Large intestine (tissue), 3 donors: ENCODE data around the gene MARVELD1. TPM values are rescaled to one million over a fixed set of nuclear protein-coding genes. Genes with fewer than 3 reads are reported as not detected.

Source experiments
- DNase-seq, 2 donors: peaks; one replicate each; pipeline versions ENCODE4 v3.0.0 to v3.0.0-alpha.2; 2013
- H3K27ac ChIP-seq: one replicate; pipeline ENCODE4 v1.5.1; 2013; ENCODE audit warnings: low read length
- H3K27me3 ChIP-seq: 2 replicates; pipeline ENCODE4 v1.6.1; 2013; ENCODE audit warnings: low read length; ENCODE audit not compliant: control insufficient read depth, insufficient read depth
- H3K36me3 ChIP-seq: 2 replicates; pipeline ENCODE4 v1.6.1; 2013; ENCODE audit warnings: low read length; ENCODE audit not compliant: control insufficient read depth, insufficient read depth
- H3K4me1 ChIP-seq: one replicate; pipeline ENCODE4 v1.6.1; 2013; ENCODE audit warnings: low read length; ENCODE audit not compliant: control insufficient read depth, insufficient read depth
- H3K4me3 ChIP-seq: one replicate; pipeline ENCODE4 v1.5.1; 2013; ENCODE audit warnings: low read length
- H3K9me3 ChIP-seq: one replicate; pipeline ENCODE4 v1.6.1; 2013; ENCODE audit warnings: mild to moderate bottlenecking, low read depth, low read length, moderate library complexity; ENCODE audit not compliant: control insufficient read depth
- WGBS: methylation state at CpG from one replicate; pipeline ENCODE4 v1.1.5; 2013; ENCODE audit warnings: low lambda C conversion rate; ENCODE audit not compliant: insufficient coverage; 5-methylcytosine and 5-hydroxymethylcytosine counted together
- polyA plus RNA-seq: library from polyadenylated mRNA; unstranded; fragments of 120-200 nt; gene quantifications from one replicate; pipeline ENCODE4 v1.2.1, GENCODE V29; 2013

The MARVELD1 gene
- polyA plus RNA-seq, 1 donor, result 32.9 TPM

DNA sequence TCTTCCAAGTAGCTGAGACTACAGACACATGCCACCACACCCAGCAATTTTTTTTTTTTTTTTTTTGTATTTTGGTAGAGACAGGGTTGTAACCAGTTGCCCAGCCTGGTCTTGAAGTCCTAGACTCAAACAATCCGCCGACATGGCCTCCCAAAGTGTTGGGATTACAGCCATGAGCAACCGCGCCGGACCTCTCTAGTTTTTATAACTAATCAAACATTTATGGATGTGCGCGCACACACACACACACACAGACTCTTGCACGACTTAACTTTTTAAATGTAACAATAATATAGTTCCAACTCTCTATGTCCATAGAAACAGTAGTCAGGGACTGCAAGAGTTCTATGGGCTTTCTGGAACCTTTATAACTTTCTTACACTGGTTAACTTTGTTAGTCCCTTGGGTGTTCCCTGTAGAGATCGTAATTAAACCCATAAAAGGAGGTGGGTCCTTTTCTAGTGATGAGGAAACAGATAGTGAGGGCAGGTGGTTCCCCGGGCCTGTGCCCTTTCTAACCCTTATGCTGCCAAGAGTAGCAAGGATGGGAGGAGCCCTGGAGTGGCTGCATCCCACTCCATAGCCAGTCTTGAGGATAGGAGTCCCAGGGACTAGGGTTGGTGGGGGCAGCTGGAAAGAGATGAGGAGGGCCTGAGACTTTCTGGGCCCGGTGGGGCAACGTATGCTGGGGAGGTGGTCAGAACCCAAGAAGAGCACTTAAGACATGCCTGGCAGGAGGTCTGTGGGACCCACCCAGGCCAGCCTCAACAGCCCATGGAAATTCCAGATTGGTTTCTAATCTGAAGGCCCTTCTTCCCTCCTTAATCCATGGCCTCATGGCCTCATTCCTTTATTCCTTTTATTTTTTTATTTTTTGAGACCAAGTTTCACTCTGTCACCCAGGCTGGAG is 8.6 kb downstream of the MARVELD1 start:
- H3K9me3 ChIP-seq, result no peaks in the 10 kb centered on the region
- WGBS, result no CpG with 5 or more reads among the region's 12 CpGs
- H3K27ac ChIP-seq, result peak overlapping the region; percentile 50
- H3K36me3 ChIP-seq, result peaks cover 12% of the 10 kb centered on the region
- H3K27me3 ChIP-seq, result no peaks in the 10 kb centered on the region
- DNase-seq, result peak in 1 of 2 donors; percentile 82
- H3K4me3 ChIP-seq, result no peak overlapping the region
- peaks cover 32% of the 10 kb centered on the region for H3K4me1 ChIP-seq

- no peak for DNase-seq
- Histone ChIP-seq H3K36me3 (peaks cover 3% of the 10 kb centered on the region), H3K27me3 (no peaks in the 10 kb centered on the region), H3K9me3 (no peaks in the 10 kb centered on the region), H3K4me1 (peaks cover 28% of the 10 kb centered on the region), H3K4me3 (no peak overlapping the region), H3K27ac (no peak overlapping the region)
- no CpG with 5 or more reads among the region's 3 CpGs for WGBS
Measured at GRCh38 chr10:97723001-97723400, 9.5 kb downstream of the MARVELD1 start.

DNA sequence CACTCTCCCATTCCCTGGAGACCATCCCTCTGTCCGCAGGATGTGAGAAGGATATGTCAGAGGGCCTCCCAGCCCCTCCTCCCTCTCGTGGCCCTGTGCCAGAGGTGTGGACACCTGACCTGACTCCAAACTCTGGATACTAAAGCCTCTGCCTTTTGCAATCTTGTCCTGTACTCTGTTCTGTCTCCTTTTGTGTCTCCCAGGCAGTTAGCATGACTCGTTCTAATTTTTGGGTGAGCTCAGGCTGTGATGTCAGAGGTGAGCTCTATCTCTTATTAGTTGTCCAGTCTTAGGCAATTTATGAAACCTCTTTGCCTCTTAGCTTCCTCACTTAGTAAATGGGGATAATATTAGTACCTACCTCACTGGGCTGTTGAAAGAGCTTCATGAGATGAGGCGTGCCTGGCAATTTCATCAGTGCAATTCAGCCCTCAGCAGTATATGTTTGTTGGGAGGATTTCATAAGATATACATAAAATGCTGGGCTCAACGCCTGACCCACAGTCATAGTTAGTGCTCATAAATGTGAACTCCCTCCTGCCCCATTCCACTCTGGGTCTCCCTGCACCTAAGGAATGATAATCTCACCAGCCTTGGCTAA is 10.9 kb downstream of the MARVELD1 start:
- WGBS, result no CpG with 5 or more reads among the region's 5 CpGs
- Histone ChIP-seq H3K36me3 (no peaks in the 10 kb centered on the region), H3K9me3 (no peaks in the 10 kb centered on the region), H3K4me3 (no peak overlapping the region), H3K27me3 (no peaks in the 10 kb centered on the region), H3K27ac (peak overlapping the region; percentile 2), H3K4me1 (peaks cover 14% of the 10 kb centered on the region)
- DNase-seq, result peak in 1 of 2 donors; percentile 51

- no peaks in the 10 kb centered on the region for H3K36me3 ChIP-seq
- H3K9me3 ChIP-seq, result no peaks in the 10 kb centered on the region
- peak overlapping the region; percentile 43 for H3K27ac ChIP-seq
- H3K4me1 ChIP-seq, result peaks cover 8% of the 10 kb centered on the region
- peak; percentile 30 to 77 for DNase-seq
- peak overlapping the region; percentile 37 for H3K4me3 ChIP-seq
- WGBS, result no CpG with 5 or more reads among the region's 8 CpGs
- H3K27me3 ChIP-seq, result no peaks in the 10 kb centered on the region
Measured at GRCh38 chr10:97726636-97727178, 13.2 kb downstream of the MARVELD1 start.

GRCh38 chr10:97729014-97729413 is 15.5 kb downstream of the MARVELD1 start:
- 83% methylated on average over 1 of the region's 5 CpGs for WGBS
- H3K4me1 ChIP-seq, result no peaks in the 10 kb centered on the region
- DNase-seq, result no peak
- H3K9me3 ChIP-seq, result no peaks in the 10 kb centered on the region
- no peak overlapping the region for H3K4me3 ChIP-seq
- H3K36me3 ChIP-seq, result no peaks in the 10 kb centered on the region
- no peak overlapping the region for H3K27ac ChIP-seq
- H3K27me3 ChIP-seq, result no peaks in the 10 kb centered on the region

DNA sequence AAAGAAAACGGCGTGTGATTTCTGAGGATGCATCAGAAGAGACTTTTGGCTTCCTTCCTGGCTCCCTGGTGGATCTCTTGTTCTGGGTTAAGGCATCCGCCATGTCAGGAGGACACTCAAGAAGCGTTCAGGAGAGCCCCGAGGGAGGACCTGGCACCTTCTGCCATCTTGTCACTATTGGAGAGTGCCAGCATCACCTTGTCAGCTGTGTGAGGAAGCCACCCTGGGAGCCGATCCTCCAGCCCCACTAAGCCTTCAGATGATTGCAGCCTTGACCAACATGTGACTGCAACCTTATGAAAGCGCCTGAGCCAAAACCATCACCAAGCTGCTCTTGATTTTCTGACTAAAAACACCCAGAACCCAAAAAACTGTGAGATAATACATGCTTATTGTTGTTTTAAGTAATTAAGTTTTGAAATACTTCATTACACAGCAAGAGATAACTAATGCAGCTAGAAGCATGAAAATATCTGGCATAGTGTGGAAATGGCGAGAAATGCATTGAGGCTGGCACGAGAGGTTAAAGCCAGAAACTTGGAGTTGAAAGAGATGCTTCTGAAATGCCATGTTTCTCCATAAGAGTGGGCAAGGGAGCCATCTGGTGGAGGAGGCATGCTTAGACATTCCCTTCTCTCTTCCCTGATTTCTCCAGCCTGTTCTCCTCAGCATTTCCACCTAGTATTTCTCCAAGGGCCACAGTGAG is 18.0 kb downstream of the MARVELD1 start:
- peaks cover 1% of the 10 kb centered on the region for H3K4me1 ChIP-seq
- H3K36me3 ChIP-seq, result no peaks in the 10 kb centered on the region
- WGBS, result no CpG with 5 or more reads among the region's 9 CpGs
- no peaks in the 10 kb centered on the region for H3K9me3 ChIP-seq
- no peak overlapping the region for H3K27ac ChIP-seq
- H3K4me3 ChIP-seq, result no peak overlapping the region
- peak; percentile 61 to 65 for DNase-seq
- H3K27me3 ChIP-seq, result no peaks in the 10 kb centered on the region

- DNase-seq, result no peak
- no peaks in the 10 kb centered on the region for H3K9me3 ChIP-seq
- peaks cover 4% of the 10 kb centered on the region for H3K4me1 ChIP-seq
- no peak overlapping the region for H3K4me3 ChIP-seq
- WGBS, result no CpG with 5 or more reads among the region's 4 CpGs
- no peak overlapping the region for H3K27ac ChIP-seq
- H3K27me3 ChIP-seq, result no peaks in the 10 kb centered on the region
- no peaks in the 10 kb centered on the region for H3K36me3 ChIP-seq
Measured at GRCh38 chr10:97732052-97732359, 18.5 kb downstream of the MARVELD1 start.

DNA sequence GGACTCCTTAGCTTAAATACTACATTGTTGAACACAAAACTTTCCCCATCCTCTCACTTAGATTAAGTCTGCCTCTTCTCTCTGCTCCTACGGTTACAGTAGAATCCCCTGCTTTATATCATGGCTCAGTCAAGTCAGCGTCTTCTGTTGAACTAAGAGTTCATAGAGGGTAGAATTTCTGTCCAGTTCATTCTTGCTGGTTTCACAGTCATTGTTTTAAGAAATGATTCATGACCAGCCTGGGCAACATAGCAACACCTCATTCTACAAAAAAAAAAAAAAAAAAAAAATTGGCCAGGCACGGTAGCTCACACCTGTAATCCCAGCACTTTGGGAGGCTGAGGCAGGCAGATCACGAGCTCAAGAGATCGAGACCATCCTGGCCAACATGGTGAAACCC is 19.7 kb downstream of the MARVELD1 start:
- Histone ChIP-seq H3K36me3 (no peaks in the 10 kb centered on the region), H3K27me3 (no peaks in the 10 kb centered on the region), H3K27ac (no peak overlapping the region), H3K4me3 (no peak overlapping the region), H3K4me1 (peaks cover 8% of the 10 kb centered on the region), H3K9me3 (no peaks in the 10 kb centered on the region)
- no CpG with 5 or more reads among the region's 5 CpGs for WGBS
- no peak for DNase-seq

DNA sequence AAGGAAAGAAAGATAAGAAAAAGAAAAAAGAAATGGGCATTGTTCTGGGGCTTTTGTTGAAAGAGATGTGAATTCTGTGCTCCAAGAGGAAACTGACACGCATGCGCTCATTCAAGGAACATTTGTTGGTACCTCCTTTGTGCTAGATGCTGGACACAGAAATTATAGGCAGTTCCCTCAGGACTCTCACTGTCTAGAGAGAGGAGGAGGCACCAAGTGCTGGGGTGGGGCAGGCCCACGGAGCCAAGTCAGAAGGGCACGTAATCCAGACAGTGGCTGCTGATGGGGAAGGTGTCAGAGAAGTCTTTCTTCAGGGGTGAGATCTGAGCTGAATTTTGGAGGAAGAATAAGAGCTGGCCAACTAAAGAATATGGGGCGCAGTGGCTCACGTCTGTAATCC is 20.5 kb downstream of the MARVELD1 start:
- no peak overlapping the region for H3K27ac ChIP-seq
- no peak overlapping the region for H3K4me3 ChIP-seq
- DNase-seq, result no peak
- H3K4me1 ChIP-seq, result peaks cover 9% of the 10 kb centered on the region
- 100% methylated on average over 2 of the region's 6 CpGs for WGBS
- no peaks in the 10 kb centered on the region for H3K27me3 ChIP-seq
- H3K36me3 ChIP-seq, result peaks cover 5% of the 10 kb centered on the region
- H3K9me3 ChIP-seq, result no peaks in the 10 kb centered on the region

DNA sequence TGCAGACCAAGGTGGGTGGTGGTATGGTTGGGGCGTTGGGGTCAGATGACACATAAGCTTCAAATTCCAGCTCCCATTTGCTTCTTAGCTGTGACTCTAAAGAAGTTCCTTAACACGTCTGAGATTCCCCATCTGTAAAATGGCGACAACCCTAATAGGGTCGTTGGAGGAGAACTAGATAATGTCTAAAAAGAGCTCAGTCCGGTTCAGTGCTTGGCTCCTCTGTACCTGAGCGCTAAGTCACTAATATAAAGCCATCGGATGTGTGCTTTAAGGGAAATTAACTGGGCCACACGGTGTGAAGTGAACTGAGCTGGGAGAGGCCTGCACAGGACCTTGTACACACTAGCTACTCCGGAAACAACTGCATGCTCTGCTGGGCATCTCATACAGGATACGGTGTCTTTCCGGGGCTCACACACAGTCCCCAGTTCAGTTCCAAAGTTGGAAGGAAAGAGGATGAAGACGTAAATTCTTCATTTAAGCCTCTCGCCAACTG is 22.9 kb downstream of the MARVELD1 start:
- Histone ChIP-seq H3K27ac (no peak overlapping the region), H3K27me3 (no peaks in the 10 kb centered on the region), H3K36me3 (peaks cover 22% of the 10 kb centered on the region), H3K9me3 (no peaks in the 10 kb centered on the region), H3K4me1 (peaks cover 9% of the 10 kb centered on the region), H3K4me3 (no peak overlapping the region)
- no CpG with 5 or more reads among the region's 13 CpGs for WGBS
- DNase-seq, result no peak
